Smooth muscle cell of the brain vasculature (primary cell): ENCODE results near the gene RHO.
A peak's percentile ranks its signal among the peaks of the same experiment; 100 is the strongest.
"Not testable (repeated sequence)": the region's sequence is repeated elsewhere in the genome, so short reads cannot be mapped to it uniquely, and the experiment has no call there.

ENCODE experiments used
- DNase-seq: peaks from one replicate; pipeline ENCODE4 v3.0.0-alpha.2; 2012; ENCODE audit warnings: low read depth, low spot score

RHO gene

DNA sequence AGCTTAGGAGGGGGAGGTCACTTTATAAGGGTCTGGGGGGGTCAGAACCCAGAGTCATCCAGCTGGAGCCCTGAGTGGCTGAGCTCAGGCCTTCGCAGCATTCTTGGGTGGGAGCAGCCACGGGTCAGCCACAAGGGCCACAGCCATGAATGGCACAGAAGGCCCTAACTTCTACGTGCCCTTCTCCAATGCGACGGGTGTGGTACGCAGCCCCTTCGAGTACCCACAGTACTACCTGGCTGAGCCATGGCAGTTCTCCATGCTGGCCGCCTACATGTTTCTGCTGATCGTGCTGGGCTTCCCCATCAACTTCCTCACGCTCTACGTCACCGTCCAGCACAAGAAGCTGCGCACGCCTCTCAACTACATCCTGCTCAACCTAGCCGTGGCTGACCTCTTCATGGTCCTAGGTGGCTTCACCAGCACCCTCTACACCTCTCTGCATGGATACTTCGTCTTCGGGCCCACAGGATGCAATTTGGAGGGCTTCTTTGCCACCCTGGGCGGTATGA, at the start of gene RHO:
RHO (plus strand) TSS at position 51 of the 512 bp plus-strand sequence; CDS start at position 146, 95 bp downstream.
- no peak for DNase-seq

DNA sequence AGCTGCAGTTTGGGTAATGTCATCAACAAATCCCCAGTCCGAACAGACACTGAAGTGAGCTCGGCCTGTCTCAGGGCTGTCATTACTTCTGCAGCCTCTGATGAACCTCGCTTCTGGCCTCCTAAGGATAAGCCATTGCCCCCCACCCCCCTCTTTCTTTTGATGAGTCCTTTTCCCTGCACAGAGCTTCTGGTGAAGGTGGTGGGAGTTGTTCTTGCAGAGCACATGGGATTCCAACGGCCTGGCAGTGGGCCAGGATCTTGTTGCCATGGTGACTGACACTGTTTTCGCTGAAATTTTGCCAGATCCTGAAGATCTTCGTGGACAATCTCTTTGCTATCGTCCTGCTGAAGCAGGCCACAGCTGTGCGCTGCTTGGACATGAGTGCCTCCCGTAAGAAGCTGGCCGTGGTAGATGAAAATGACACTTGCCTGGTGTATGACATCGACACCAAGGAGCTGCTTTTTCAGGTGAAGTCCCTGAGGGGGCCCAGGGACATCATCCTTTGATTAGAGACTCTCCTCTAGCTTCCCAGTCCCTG, 47.1 kb upstream of the RHO start:
- not testable (repeated sequence) for DNase-seq

DNA sequence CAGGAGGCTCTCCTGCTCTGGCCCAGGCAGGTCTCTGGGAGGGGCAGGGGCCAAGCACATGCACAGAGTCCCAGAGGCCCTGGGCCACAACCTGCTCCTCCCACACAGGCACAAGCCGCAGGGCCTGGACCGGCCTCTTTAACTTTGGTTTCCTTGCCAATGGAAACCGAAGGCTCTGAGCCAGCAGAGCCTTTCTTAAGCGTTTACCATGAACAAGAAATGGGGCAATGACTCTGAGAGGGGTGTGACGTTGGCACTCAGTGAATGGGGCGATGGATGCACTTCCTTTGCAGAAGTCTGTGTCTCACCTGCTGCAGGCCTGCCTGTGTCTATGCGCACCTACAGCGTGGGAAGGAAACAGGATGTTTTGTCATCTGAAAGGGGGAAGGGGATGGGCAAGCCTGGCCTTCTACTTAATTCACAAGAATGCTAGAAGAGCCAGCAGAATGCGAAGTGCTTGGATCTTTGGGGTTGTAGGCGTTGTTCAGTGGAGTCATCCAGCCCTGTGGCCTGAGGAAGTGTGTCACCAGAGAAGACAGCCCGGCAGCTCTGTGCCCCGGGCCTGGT, 46.6 kb upstream of the RHO start:
- DNase-seq = no peak

DNA sequence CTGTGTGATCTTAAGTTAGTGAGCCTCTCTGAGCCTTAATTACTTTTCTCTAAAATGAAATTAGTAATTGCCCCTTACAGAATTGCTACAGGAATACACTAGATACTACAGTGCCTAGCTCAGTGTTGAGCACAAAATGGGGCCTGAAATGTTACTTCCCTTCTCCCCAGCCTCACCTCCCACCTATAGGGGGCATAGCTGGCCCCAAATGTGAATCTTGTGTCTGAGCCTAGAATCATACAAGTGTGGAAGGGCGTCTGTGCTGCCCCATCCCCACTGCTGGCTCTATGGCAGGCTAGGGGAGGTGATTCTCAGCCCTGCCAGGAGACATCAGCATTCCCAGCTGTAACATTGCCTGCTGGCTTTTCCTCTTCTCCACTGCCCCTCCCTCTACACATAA, 45.7 kb upstream of the RHO start:
- DNase-seq = no peak

DNA sequence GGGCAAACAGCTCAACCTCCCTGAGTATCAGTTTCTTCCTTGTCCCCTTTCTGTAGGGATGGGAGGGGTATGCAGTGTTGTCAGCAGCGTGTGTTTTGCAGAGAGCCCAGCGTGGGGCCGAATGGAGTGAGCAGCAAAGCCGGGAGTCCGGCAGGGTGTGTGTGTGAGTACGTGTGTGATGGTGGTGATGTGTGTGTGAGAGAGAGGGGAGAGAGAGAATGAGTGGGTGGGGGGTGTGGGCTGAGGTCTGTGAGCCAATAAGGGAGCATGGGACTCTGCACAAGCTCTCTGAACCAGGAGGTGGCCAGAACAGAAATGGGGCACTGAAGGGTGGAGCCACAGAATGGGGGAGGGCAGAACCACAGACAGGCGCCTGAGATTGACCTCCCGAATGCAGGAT, 44.6 kb upstream of the RHO start:
- no peak for DNase-seq

DNA sequence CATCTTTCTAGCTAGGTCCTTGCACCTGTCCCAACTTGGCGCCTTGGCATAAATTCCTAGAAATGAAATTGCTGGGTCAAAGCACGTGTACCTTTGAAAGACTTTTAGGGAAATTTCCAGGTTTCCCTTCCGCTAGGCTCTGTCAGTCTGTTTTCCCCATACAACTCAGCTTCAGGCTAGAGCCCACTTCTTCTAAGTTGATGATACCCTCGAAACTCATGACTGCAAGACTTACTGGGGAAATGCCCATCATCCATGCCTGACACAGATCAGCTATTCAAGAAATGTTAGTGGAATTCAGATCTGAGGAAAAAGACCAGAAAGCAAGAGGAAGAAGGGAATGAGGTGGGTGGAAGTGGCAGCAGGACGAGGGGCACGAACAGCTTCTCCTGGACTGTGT, 43.3 kb upstream of the RHO start:
- not testable (repeated sequence) for DNase-seq

DNA sequence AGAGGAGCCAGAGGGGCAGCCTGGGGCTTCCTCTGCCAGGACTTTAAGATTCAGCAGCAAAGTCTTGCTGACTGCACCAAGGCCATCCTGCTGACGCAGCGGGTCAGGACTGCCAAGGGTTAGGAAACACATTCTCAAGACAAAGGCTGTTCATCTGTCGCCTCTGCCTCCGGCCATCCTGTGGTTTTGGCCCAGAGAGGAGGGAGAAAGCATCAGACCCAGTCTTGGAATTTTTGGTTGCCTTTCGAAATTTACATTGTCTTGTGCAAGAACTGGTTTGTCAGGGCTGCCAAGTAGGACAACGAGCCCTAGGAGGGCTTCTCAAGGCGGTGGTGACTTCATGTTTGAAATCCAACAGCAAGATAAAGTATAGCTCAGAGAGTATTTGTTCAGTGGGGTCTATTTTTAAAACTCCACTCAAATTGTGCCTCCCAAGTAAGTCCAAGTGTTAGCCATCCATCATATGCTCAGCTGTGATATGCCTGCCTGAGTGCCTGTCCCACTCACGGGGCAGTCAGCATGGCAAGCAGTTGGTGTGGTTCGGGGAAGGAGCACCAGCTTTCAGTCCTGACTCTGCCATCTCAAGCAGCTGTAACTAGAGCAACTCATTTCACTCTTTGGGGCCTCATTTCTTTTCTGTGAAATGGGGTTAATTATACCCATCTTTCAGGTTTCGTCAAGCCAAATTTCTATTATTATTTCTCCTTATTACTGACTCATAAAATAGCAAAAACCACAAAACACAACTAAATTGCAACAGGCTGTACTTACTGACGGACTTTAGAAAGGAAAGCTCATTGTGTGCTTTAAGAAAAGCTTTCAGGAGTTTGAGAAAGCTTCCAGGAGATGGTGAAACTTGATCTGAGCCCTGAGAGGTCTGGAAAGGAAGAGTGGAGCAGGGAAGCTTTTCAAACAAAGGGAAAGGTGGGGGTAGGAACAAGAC, 42.4 kb upstream of the RHO start:
- DNase-seq = peak; percentile 76

DNA sequence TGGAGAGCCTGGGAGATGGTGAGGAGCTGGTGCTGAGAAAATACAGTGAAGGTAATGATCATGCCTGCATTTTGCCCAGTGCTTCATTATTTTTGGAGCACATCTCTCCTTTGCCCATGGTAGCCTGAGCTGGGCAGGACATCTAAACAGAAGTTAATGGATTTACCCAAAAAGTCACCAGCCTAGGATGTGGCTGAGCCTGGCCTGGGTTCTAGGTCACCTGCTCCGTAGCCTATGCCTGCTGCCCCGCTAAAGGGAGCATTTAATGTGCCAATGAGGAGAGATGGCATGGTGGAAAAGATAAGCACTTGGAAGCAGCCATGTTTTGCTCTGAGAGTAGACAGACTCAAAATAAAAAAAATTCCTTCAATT, 41.8 kb upstream of the RHO start:
- DNase-seq = no peak

DNA sequence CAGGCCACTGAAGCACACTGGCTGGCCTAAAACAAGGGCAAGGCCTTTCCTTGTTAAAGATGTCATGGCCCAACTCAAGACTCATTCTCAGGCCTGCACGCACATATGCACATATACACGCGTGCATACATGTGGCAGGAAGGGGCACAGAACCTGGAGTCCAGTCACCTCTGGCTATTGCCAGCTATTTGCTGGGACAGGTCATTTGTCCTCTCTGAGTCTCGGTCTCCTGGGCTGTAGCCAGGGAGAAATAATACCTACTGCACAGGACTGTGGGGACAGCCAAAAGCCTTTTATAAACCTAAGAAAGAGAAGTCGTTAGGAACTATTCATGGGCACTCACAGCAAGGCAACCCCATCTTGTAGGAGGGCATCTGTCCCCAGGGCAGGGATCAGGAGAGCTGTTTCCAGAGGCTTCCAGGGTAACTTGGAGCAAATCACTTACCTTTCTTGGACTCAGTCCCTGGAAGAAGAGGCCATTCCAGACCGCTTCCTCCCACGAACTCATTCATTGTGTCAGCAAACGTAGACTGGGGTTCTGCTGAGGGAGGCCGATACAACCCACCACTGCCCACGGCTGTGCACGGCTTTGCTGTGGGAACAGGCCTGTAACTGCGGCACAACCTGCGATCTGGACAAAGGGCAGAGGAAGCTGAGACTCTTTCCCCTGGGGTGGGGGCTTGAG, 41.1 kb upstream of the RHO start:
- DNase-seq = no peak

DNA sequence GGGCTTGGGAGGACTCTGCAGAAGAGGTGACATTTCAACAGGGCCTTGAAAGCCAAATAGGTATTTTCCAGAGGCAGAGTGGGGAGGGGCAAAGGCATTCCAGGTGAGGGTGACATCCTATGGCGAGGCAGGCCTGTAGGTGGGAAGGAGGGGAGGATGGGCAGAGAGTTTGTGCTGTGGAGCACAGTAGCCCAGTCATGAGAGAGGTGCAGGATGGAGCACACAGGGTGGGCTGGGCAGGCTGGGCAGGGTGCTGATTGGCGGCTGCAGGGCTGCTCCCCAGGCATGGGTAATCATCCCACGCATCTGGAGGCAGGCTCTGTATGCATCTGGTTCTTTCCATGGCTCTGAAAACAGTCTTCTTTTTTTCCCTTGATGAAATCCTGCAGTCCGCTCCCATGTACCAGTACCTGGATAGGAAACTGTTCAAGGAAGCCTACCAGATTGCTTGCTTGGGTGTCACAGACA, 40.5 kb upstream of the RHO start:
- not testable (repeated sequence) for DNase-seq

DNA sequence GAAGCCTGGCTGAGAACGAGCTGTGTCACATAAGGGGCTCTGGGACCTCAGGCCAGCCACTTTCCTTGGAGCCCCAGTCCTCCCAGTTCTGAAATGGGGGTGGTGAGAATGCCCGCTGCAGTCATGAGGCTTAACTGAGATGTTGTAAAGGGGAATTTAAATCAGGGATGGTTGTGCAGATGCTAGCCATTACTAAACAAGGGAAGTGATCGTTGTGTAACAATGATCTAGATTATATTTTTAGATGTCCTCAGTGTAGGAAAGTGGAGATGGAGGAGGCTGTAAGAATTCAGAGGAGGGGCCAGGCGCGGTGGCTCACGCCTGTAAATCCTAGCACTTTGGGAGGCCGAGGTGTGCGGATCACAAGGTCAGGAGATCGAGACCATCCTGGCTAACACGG, 39.2 kb upstream of the RHO start:
- not testable (repeated sequence) for DNase-seq

DNA sequence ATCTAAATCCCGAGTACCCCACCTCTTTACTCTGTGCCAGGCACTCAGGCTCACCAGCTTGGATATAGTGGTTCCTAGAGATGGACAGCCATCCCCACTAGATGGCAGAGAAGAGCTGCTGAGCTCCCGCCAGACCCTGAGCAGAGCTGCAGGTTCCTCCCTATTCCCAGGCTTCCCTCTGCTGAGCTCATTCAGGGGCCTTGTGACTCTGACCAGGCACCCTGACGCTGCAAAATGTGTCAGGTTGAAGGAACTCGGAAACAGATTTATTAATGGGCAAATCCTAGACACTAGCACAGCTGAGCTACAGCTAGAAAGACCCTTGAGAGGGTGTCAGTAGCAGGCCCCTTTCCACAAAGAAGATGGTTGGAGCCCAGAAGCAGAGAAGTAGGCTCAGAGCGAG, 38.2 kb upstream of the RHO start:
- DNase-seq = peak; percentile 74

DNA sequence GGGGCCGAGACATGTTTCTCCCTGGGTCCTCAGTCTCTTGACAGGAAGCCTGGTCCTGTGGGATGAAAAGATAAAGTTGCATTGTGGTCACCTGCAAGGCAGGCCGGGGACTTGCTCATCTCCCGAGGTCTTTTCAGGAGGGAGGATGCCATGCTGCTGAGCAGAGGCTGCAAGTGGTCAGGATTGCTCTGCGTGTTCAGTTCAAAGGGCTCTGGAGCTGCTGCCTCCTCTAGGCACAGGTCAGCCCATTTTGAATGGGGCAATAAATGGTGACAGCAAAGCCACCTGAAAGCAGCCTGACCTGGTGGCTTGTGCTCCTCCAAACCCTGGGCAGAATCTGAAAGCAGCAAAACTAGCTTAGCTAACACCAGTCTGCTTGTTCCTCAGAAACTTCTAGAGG, 37.4 kb upstream of the RHO start:
- not testable (repeated sequence) for DNase-seq

DNA sequence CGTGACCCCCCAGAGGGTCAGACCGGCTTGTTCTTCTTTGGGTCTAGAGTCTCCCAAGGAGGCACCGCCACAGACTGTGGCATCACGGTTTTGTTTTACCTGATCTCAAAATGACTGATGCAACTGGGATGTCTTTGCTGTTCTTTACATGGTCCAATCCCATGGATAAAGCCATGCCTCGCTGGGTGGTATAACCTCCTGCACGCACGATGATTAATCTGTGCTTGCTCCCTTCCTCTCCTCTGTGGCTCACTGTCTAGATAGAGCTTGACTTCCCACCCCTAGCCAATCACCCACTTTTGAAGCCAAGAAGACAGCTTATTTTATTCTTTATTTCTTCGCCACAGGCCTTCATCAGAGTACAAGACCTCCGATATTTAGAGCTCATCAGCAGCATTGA, 36.6 kb upstream of the RHO start:
- DNase-seq = no peak

DNA sequence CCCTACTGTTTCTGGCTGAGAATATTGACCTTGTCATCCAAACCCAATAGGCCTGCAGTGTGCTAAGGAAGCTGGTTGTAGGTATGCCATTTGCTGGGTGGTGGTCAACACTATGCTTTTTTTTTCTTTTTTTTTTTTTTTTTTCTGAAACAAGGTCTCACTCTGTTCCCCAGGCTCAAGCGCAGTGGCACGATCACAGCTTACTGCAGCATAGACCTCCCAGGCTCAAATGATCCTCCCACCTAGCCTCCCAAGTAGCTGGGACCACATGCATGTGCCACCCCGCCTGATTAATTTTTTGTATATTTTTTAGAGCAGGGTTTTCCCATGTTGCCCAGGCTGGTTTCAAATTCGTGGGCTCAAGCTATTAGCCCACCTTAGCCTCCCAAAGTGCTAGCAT, 35.7 kb upstream of the RHO start:
- no peak for DNase-seq

DNA sequence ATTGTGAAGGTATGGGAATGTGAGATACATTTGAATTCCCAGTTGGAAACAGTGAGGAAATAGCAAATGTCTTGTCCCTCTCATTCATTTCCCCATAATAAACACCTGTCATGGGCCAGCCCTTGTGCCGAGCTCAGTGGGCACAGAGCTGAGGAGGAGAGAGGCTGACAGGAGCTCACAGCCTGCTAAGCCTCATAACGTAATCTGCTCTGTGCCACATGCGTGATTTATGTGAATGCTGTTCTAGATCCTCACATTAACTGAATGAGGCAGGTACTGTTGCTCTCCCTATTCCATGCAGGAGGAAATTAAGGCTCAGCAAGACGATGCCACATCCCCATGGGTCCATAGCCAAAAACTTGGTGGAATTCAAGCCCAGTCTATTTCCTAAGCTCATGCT, 35.2 kb upstream of the RHO start:
- DNase-seq = no peak

DNA sequence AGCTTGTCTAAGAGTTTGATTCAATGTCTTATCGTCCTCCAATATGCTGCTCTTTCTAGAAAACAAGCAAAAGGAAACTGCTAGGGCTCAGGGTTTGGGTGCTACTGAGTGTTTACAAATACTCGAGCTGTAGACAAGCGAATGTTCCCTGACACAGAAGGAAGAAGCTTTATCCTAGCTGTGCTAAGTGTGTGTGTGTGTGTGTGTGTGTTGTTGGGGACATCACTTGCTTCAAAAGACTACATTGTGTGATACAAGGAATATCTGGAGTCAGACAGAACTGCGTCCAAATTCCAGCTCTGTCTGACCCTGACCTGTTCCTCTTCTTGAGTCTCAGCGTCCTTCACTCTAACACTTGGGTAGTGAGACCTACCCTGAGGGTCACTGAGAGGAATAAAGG, 33.9 kb upstream of the RHO start:
- DNase-seq = not testable (repeated sequence)

DNA sequence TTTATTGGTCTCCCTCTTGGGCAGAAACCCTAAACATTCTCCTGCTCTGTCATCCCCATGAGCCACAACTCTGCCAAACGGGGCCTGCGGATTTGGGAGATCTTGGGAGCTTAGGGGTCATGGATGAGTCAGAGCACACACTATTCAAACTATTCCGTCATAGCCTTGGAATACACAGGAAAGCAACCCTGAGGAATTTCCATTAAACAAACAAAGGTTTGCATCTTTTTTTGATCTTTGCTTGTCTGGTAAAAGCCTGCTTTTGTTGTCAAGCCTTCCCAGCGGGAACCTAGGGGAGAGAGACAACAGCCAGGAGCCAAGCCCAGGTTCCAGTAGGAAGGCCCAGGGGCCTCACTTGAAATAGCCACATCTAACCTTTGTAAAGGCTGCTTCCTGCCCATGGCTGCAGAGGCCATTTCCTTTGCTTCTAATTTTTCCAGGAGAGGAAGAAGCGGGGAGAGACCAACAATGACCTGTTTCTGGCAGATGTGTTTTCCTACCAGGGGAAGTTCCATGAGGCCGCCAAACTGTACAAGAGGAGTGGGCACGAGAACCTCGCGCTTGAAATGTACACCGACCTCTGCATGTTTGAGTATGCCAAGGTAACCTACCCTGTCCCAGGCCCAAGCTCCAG, 33.3 kb upstream of the RHO start:
- DNase-seq = not testable (repeated sequence)

DNA sequence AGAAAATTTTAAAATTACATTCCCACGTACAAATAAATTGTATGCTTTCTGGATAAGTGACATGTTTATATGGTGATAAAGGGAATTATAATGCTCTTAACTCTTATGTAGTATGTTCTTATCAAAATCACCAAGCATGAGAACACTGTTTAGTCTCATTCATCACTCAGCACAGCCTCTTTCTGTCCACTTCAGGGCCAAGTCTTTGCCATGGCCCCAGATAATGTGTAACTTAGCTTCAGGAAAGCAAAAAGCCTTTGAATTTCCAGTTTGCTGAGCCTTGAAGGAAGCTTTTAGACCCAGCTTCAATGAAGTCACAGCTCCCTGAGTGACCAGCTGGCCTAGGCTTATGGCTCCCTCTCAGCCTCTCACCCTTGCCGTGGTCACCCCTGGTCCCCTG, 30.6 kb upstream of the RHO start:
- not testable (repeated sequence) for DNase-seq

DNA sequence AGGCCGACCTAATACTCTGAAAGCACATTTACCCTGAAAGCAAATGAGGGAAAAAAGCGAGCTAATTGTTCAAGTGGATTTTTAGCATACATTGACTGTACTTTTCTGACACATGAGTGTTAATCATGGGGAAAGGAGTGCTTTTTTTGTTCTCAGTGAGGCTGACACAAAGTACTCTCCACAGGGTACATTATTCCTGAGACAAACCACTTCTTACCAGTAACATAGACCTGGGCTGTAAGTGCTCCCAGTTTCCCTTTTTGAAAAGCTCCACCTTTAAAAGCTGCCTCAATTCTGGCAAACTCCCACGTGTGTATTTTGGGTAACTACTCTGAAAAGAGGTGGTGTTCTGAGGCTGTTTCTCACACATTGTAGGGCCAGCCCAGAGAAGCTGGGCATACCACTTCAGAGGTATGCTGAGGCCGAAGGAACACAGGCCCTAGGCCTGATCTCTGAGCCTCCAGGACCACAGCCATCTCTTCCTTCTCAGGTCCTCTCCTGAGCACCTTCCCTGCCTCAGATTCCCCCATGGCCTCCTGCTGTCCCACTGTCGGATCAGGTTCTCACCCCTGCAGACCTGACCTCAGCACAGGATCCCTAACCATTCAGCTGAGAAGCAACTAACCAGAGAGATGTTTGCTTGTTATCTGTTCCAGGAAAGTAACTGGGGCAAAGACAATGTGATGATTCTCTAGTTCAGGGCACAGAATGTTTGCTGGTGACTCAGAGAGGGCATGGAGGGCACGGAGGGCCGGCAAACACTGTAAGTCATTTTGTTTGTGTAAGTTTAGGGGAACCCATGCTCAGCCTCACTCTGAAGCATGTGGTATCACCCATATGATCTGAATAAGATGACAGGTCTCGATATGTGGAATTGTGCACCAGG, 29.6 kb upstream of the RHO start:
- DNase-seq = not testable (repeated sequence)
